ENCODE results near the gene POLR3GL.
A peak's percentile ranks its signal among the peaks of the same experiment; 100 is the strongest.

The POLR3GL gene

DNA sequence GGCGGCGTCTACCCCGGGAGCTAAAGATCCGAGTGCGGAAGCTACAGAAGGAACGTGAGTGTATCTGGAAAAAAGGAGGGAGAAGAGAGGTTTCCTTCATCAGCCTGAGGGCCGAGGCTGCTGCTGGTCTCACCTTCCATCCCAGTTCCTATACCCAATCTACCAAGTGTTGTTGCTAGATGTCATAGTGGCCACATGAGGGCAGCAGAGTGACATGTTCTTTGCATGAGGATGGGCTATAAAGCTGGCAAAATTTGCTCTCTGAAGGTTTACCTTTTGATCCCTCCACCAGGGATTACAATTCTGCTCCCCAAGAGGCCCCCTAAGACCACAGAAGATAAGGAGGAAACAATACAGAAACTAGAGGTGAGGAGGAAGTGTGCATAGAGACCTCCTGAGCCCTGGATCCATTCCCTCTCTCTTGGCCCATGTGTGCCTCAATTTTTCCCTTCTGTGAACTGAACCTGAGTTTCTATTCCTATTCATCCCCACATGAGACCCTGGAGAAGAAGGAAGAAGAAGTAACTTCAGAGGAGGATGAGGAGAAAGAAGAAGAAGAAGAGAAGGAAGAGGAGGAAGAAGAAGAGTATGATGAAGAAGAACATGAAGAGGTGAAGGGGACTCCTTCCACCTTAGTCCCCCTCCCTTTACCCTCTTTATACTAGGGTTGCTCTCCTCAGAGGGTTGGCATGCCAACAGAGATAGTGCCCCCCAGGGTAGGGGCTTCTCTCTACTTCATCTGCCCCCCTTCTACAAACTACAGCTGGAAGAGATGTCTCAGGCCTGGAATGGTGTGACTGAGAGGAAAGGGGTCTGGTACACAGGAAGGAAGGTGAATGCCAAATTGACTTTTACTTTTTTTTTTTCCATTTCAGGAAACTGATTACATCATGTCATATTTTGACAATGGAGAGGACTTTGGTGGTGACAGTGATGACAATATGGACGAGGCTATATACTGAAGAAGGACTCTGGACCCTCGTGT is 13.3 kb downstream of the POLR3GL start:
- DNase-seq, result peak; percentile 60 to 72

DNA sequence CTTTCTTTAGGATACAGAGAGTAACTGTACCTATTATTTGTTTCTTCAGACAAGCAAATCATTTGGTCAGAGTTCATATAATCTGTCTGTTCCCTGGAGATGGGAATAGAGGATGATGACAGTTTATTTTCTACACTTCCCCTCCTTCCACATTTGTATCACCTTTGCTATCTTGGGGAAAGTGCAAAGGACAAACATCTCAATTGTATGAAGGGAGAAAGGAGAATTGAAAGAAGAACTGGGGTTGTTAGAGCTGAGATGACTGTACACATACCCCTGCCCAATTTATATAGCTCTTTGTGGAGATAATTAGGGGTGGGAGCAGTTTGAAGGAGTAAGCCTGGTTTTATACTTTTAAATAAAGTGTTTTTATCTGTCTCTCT is 14.0 kb downstream of the POLR3GL start:
- no peak for DNase-seq

DNA sequence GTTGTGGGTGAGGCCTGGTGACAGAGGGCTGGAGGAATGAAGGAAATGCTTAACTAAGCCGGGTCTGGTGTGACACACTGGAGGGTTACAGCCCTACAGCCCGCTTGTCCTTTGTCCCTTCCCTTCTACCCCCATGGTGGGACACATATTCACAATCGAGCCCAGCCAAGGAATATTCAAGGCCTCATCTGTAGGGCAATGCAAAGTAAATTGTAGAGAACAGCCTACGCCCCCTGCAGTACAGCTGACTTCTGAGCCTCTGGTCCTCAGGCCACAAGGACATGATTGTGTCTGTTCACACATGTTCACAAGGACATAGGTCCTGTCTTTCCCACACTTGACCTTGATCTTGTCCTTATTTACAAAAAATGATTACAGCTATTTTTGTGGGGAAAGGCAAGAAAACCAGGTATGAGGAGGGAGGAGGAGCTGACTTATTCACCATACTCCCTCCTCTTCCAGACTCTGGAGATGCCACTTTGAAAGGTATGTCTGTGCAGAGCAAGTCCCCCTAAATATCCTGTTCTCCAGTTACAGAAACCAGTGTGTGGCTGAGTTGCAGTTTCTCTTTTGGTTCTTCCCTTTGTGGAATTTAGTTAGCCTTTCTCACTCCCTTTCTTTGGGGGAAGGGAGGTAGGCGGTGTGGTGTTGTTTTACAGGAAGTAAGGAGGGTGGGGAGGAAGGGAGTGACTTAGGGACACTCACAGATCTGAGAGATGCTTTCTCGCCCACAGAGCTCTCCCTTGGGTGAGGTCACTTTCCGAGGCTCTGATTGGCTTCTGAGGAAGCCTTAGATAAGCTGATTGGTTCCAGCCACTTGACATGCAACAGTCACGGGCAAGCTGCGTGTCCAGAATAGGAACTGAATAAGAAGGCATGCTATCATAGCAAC is 14.6 kb downstream of the POLR3GL start:
- DNase-seq, result peak; percentile 79 to 85

DNA sequence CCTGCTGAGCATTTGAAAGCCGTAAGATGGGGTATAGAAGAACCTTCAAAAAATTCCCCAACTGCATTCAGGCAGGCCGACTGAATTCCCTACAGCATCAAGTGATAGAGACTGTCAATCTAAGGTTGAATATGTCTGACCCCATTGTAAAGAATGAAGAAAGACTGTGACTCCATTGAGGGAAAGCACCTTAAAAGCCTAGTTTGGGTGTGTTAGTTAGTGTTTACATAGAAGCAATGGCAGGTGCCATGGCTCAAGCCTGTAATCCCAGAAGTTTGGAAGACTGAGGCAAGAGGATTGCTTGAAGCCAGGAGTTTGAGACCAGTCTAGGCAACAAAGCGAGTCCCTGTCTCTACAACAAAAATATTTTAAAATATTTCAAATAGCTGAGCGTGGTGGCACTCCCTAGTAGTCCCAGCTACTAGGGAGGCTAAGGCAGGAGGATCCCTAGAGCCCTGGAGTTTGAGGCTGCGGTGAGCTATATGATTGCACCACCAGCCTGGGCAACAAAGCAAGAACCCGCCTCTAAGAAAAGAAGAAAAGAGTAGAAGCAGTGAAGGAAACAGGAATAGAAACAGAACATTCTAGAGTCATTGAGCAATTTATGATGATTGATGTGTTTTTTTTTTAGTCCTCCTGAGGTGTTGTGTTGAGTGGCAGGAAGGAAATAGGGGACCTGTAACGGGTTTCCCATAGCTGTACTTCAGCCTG is 15.4 kb downstream of the POLR3GL start:
- DNase-seq, result no peak

DNA sequence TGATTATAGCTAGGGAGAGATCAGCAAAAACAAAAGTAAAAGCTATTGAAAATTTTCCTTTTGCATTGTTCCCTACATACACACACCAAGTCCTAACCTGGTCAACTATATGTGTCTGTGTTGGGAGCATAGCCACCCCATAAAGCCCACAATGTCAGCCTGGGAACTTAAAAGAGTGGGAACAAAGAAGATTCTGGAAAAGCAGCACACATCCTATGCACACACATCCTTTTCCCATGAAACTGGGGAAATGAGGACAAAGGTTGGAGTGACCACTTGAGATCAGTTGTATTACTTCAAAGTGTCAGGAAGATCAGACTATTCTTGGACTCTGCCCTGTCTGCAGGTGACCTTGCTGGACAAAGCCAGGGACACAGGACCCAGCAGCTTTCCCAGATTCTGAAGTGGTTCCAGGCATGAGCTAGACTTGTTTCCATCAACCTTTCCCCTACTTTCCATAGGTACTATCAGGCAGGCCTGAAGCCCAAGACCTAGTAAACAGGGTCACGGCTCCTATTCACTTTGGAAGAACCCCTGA is 16.0 kb downstream of the POLR3GL start:
- DNase-seq, result no peak

DNA sequence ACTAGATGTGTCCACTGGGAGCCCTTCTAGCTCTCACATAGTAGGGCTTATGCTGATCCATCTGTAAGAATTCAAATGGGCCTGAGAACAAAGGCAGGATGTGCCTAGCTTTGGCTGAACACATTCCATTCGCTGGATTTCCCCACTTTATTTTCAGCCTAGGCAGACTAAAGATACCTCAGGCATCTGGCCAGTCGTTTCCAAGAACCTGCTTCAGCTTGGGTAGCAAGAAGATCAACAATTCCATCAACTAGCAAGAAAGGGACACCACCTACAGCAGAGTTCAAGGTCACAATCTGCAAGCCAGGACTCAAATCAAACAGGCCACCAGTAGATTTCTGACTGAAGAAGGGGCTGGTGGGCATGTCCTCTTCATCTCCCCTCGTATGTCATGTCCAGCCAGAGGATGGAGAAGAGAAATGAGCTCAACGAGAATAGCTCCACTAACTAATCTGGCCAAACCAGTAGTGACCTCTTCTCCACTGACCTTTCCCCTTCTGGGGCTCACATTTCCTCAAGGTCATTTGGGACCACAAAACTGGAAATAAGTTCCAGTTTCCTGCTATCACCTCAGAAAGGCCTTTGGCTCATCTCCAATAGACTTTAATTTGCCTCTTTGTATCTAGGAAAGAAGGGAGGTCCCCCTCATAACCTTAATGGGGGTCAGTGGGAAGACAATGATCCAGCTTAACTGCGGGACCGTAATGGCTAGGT is 17.7 kb downstream of the POLR3GL start:
- no peak for DNase-seq

DNA sequence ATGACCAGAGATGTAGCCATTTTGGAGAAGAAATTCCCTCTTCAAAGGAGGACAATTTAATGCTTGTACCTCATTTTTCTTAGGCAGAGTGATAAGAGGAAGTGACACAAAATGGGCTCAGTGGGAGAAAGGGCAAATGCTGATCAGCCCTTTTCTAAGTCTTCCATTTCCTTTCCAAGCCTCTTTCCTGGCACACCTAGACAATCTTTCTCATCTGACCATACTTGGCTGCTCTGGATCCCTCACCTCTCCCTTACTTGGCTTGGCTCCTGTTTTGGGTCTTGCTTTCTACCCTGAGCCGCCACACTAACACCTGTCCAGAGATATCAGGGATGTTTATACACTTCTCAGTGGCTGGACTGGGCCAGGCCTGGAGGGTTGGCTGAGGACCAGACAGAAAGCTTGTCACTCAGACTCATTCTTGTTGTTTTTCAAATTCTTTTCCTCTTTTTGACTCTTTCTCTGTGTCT is 18.8 kb downstream of the POLR3GL start:
- no peak for DNase-seq

DNA sequence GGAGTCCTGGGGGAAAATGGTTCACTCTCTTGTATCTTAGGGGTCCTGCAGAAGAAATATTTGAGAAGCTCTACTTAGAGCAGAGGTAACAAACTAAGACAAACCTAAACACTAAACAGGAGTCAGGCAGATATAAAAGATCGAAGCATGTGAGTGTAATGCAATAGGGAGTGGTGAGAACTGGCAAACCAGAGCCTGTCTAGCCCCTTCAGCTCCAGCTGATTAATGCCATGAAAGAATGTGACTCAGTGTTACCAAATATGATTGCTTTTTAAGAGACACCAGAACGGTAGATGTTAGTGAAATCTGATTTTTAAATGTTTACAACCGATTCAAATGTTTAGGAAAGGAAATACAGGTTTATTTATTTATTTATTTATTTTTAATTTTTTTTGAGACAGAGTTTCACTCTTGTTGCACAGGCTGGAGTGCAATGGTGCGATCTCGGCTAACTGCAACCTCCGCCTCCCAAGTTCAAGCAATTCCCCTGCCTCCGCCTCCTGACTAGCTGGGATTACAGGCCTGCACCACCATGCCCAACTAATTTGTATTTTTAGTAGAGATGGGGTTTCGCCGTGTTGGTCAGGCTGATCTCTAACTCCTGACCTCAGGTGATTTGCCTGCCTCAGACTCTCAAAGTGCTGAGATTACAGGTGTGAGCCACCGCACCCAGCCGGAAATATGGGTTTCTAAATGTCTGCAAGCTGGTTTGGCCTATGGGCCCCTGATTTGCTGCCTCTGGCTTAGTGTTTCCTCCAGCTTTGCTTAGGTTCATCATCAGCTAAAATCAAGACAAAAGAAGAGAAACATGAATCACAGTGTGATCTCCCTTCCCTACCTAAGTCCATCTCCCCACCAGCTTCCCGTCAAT is 19.7 kb downstream of the POLR3GL start:
- no peak for DNase-seq

DNA sequence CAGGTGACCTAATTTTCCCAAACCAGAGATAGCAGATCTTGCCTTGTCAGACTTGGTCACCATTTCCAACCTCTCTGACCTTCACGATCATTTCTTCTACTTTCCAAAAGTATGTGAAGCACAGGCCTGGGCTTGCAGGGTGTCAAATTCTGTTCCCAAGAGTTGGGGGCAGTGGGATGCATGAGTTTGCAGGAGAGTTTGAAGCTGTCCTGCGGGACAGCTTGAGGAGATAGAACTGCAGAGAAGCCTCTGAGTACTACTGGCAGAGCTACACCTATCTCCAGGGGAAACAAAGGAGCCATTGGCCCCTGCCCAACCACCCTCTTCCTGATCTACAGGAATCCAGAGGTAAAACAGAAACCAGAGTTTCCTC is 20.6 kb downstream of the POLR3GL start:
- no peak for DNase-seq

DNA sequence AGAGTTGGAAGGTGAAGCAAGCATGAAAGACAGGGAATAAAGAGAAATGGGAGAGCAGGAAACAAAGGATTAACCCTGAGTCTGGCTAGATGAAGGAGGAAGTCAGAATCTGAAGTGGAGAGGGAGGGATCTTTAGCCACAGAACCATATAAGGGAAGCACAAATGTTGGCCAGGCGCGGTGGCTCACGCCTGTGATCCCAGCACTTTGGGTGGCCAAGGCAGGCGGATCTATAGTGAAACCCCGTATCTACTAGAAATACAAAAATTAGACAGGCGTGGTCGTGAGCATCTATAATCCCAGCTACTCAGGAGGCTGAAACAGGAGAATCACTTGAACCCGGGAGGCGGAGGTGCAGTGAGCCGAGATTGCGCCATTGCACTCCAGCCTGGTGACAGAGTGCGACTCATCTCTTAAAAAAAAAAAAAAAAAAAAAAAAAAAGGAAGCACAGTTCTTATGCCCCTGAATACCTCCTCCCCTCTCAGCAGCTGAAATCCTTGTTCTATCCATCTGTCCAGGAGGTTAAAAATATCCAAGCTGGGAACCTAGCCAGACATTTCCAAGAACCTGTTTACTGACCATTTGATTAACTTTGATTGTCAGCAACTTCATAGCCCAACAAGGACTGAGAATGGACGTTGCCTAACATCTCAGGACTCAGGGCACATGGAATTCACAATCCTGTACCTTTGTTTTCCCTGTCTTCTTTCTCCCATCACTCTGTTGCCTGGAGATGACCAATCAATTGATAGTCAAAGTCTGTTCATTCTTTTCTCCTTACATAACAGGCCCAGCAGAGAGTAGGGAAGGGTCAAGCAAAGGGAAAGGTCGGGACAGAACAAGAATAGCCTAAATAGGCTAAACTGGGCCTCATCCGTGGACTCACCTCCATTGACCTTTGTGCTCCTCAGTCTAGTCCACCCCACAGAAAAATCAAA is 21.3 kb downstream of the POLR3GL start:
- no peak for DNase-seq

DNA sequence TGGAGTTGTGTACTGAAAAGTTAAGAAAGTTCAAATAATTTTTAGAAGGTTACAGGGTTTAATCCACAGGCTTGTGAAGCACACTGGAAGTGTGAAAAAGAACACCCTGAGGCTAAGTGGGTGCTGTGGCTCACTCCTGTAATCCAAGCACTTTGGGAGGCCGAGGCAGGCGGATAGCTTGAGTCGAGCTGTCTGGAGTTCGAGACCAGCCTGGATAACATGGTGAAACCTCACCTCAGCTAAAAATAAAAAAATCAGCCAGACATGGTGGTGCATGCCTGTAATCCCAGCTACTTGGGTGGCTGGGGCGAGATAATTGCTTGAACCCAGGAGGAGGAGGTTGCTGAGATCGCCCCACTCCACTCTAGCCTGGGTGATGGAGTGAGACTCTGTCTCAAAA is 22.1 kb downstream of the POLR3GL start:
- DNase-seq, result no peak

DNA sequence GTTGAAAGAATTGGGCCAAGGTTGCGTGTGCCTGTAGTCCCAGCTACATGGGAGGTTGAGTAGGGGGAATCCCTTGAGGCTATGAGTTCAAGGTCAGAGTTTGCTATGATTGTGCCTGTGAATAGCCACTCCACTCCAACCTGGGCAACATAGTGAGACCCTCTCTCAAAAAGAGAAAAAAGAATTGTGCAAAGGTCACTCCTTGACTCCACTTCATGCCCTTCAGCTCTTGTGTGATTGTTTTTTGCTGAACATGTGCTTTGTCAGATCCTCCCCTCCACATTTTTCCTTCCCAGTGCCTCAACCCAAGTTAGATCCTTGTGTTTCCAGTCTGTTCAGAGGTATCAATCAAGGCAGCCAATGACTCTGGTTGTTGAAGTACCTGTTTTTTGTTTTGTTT is 23.4 kb downstream of the POLR3GL start:
- no peak for DNase-seq

DNA sequence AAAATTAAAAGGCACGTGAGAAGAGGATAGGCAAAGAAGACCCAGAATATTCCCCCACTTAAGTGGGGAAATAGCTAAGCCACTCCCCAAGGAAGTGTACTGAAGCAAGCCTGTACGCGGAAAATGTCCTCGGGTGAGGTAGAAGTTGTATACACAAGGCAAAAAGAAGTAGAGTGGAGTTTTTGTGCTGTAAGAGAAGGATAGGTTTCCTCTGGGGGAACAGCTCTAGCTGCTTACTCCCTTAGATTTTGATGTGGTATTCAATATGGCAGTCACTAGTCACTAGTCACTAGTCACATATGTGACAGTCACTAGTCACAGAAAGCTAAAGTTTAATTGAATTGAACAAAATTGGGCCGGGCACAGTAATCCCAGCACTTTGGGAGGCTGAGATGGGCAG is 24.3 kb downstream of the POLR3GL start:
- no peak for DNase-seq

DNA sequence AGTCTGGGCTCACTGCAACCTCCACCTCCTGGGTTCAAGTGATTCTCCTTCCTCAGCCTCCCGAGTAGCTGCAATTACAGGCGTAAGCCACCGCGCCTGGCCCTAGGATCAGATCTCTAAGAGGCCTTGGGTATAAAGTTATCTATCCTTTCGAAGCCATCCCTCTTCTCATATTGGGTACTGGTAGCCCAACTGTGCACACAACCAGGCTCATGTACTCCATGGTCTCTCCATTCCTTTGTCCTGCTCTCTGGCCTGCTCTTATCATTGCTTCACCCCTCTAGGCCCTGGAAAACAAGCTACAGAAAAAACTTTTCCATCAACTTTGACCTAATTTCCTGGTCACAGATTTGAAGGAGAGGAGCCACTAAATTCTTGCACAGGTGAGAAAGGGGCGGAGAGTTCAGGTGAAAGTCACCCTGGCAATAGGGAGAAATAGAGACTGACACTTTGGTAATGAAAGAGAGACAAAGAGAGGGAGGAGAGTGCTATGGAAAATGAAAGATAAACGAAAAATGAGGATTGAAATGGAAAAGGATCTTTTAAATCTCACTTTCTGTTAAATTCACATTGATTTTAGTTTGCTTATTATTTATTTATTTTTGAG is 25.9 kb downstream of the POLR3GL start:
- DNase-seq, result no peak

DNA sequence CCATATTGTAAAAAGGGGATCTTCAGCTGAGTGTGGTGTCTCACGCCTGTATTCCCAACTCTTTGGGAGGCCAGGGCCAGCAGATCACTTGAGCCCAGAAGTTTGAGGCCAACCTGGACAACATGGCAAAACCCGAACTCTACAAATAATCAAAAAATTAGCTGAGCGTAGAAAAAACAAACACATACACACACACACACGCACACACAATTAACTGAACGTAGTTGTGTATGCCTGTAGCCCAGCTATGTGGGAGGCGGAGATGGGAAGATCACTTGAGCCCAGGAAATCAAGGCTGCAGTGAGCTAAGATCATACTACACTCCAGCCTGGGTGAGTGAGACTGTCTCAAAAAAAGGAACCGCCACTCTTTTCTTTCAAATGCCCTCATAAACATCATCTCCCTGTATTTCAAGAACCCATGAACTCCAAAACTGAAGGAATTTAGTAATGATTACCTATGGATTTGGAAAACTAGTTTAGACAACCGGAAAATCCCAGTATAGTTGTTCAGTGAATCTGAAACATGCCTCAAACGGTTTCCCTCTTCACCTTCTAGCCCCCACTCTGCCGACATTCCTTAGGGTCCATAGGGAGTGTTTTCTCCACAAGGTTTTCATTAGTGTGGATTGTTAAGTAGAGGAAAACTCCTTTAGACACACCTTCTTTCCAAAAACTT is 27.4 kb downstream of the POLR3GL start:
- DNase-seq, result no peak

DNA sequence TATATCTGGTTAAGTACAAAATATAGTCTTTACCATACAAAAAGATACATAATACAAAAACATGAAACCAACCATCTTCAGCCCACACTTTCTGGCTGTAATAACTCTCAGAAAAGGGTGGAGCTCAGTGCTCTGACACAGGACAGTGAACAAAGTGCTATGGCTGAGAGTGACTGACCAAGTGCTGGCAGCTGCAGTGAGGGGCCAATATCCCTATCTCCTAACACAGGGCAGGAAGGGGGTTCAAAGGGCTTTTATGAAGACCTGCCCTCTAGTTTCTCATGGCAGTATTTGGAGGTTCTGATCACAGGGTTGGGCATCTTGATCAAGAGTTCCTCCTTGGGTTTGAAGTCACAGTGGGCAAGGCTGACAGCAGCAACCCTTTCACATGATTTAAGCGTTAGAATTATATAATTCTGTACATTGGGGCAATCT is 28.0 kb downstream of the POLR3GL start:
- DNase-seq, result no peak

DNA sequence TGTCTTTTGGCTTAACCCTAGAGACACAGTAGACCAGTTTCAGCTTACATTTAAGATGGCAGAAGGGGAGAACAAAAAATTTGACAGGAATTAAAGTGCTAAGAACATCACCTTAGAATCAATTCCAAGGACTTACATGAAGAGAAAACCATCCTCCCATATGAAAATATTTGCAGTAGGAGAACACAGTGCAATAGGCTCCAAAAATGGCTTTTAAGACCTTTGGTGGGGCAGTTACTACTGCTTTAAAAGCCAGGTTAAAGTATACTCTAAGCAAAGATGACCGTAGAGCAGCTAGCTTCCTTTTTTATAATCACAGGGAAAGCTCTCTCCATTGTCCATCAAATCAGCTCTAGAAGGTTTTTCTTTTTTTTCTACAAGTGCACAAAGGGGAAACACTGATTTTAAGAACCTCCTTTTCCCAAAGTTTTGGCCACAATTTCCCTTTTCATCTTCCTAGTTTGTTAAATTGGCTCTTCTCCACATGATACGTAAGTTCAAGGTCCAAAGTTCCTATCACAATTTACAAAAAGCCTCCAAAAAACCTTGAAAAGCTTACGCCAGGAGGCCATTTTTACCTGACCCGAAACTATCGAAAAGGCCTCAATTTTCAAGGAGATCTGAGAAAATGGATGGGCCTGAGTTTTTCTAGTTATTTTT is 28.6 kb downstream of the POLR3GL start:
- no peak for DNase-seq

Data from activated CD4-positive, alpha-beta T cell treated with anti-CD3 and anti-CD28 coated beads, Interleukin-2, amount 50 U/mL, for 48 hours (primary cell).